GM18909 (cell line): Measurements from ENCODE around the gene CFAP90.

Experiments used
- ATAC-seq: cut with Tn5 transposase; IDR thresholded peaks from one replicate; pipeline ENCODE4 v1.9.1; 2021; ENCODE audit warnings: mild to moderate bottlenecking; ENCODE audit not compliant: unreplicated experiment, poor library complexity

Gene CFAP90

GRCh38 chr5:7868773-7869473 is 18.0 kb upstream of the CFAP90 start, which contains the start of the genes FASTKD3 and MTRR:
TSS of gene FASTKD3 (minus strand) at chr5:7869031. CDS start at chr5:7868083, 948 bp downstream.
TSS of gene MTRR (plus strand) at chr5:7869148. CDS start at chr5:7870795, 1,647 bp downstream.
- ATAC-seq: peak; percentile 98

- no peak for ATAC-seq
Observed at GRCh38 chr5:7868427-7868772, 17.5 kb upstream of the CFAP90 start.

GRCh38 chr5:7867260-7867659 is 16.3 kb upstream of the CFAP90 start:
- no peak for ATAC-seq

- no peak for ATAC-seq
Observed at GRCh38 chr5:7866196-7866595, 15.3 kb upstream of the CFAP90 start.

GRCh38 chr5:7857926-7858632 is 7.1 kb upstream of the CFAP90 start:
- ATAC-seq: no peak

- ATAC-seq: no peak
Observed at GRCh38 chr5:7857361-7857760, 6.4 kb upstream of the CFAP90 start.

GRCh38 chr5:7856855-7857254 is 5.9 kb upstream of the CFAP90 start:
- ATAC-seq: no peak

GRCh38 chr5:7855611-7856010 is 4.7 kb upstream of the CFAP90 start:
- ATAC-seq: no peak

- no peak for ATAC-seq
Observed at GRCh38 chr5:7852988-7853387, 2.1 kb upstream of the CFAP90 start.

- no peak for ATAC-seq
Observed at GRCh38 chr5:7852542-7852941, 1.6 kb upstream of the CFAP90 start.

- ATAC-seq: no peak
Observed at GRCh38 chr5:7851617-7852289, 820 bp upstream of the CFAP90 start.

GRCh38 chr5:7851240-7851592 is 283 bp upstream of the CFAP90 start:
- ATAC-seq: no peak

- ATAC-seq: no peak
Observed at GRCh38 chr5:7849681-7850394, 1.1 kb downstream of the CFAP90 start.

GRCh38 chr5:7848296-7848695 is 2.6 kb downstream of the CFAP90 start:
- no peak for ATAC-seq

- no peak for ATAC-seq
Observed at GRCh38 chr5:7846327-7846726, 4.6 kb downstream of the CFAP90 start.

GRCh38 chr5:7845557-7845956 is 5.4 kb downstream of the CFAP90 start:
- no peak for ATAC-seq

GRCh38 chr5:7844901-7845300 is 6.0 kb downstream of the CFAP90 start:
- ATAC-seq: no peak

- no peak for ATAC-seq
Observed at GRCh38 chr5:7842531-7842930, 8.4 kb downstream of the CFAP90 start.

GRCh38 chr5:7837403-7837802 is 13.5 kb downstream of the CFAP90 start:
- ATAC-seq: no peak

GRCh38 chr5:7834982-7835381 is 16.0 kb downstream of the CFAP90 start:
- no peak for ATAC-seq

GRCh38 chr5:7828269-7828668 is 22.7 kb downstream of the CFAP90 start:
- ATAC-seq: no peak
